Measurements from ENCODE around the gene WDR5. TPM values are rescaled to one million over a fixed set of nuclear protein-coding genes. Genes with fewer than 3 reads are reported as not detected.

Gene WDR5
- total and polyA plus RNA-seq, 2 of the 13 experiments (the other 11 are each of a cell fraction or from before 2014, with no cell fraction given) = 34.3 TPM

GRCh38 chr9:134166374-134166773 lies 30.5 kb downstream of the WDR5 start:
- H3K79me2 ChIP-seq (ENCODE audit: insufficient read depth, low read length) = no peaks in the 10 kb centered on the region
- ChIA-PET POLR2A (no interaction called here), CTCF (ENCODE audit: low intra/inter-chr PET ratio, low total read pairs) (no interaction called here)
- DNase-seq (ENCODE audit: low spot score) (no peak), FAIRE-seq (no peak), ATAC-seq (no peak)
- H3K27ac ChIP-seq (ENCODE audit: extremely low read length, insufficient read depth, low read length) = no peak overlapping the region
- H3K36me3 ChIP-seq (replicated peaks in 1 of 2; ENCODE audit: control insufficient read depth in 1 of 2, insufficient read depth in 2 of 2, low read length in 2 of 2) = no peaks in the 10 kb centered on the region
- H3K27me3 ChIP-seq (ENCODE audit: control insufficient read depth in 1 of 2, insufficient read depth in 2 of 2, low read length in 2 of 2) = no peaks in the 10 kb centered on the region
- no peaks in the 10 kb centered on the region for H4K20me1 ChIP-seq (ENCODE audit: insufficient read depth, low read length)
- H3K9ac ChIP-seq (ENCODE audit: insufficient read depth, low read depth, low read length) = no peak overlapping the region
- 100% methylated on average over 5 of the region's 13 CpGs for WGBS (ENCODE audit: low lambda C conversion rate)
- in situ Hi-C loops (cut with HindIII; ENCODE audit: extremely low pct_ligation_motif_present, low pct_unique_long_range_greater_than_20kb) = loop anchor here (5.0 to 10.0 kb wide), 2 partner anchors 158 to 276 kb away; partner anchors contain the start of gene RXRA
- H2AFZ ChIP-seq (ENCODE audit: low read length) = no peak overlapping the region
- H3K4me1 ChIP-seq (ENCODE audit: insufficient read depth, low read length) = no peaks in the 10 kb centered on the region; the same call in 1 of the 2 replicates
- no peak overlapping the region for H3K4me2 ChIP-seq (ENCODE audit: low read depth, low read length)
- BruUV-seq (replicated peaks) = no TSS peak
- TF ChIP-seq ZKSCAN8 (CRISPR knock-in tag; IDR thresholded peaks at IDR 0.05; ENCODE audit: borderline replicate concordance) (no peak), ATF2 (CRISPR knock-in tag; IDR thresholded peaks at IDR 0.05) (no peak), ZBTB25 (CRISPR knock-in tag; IDR thresholded peaks at IDR 0.05) (no peak), TOE1 (CRISPR knock-in tag; IDR thresholded peaks at IDR 0.05) (no peak), RBM39 (IDR thresholded peaks at IDR 0.05; ENCODE audit: low read depth, low read length, poor library complexity, severe bottlenecking) (no peak), CSRNP2 (CRISPR knock-in tag; conservative IDR thresholded peaks at IDR 0.05; ENCODE audit: low read depth) (no peak), AFF4 (CRISPR knock-in tag; IDR thresholded peaks at IDR 0.05) (no peak), ZNF678 (CRISPR knock-in tag; IDR thresholded peaks at IDR 0.05) (no peak), MIER3 (CRISPR knock-in tag; IDR thresholded peaks at IDR 0.05; ENCODE audit: borderline replicate concordance) (no peak), KMT2A (CRISPR knock-in tag; IDR thresholded peaks at IDR 0.05) (no peak), CREB1 (IDR thresholded peaks at IDR 0.05) (no peak), CREB1 (CRISPR knock-in tag; IDR thresholded peaks at IDR 0.05) (no peak), ZFAT (CRISPR knock-in tag; conservative IDR thresholded peaks at IDR 0.05) (no peak), ZBTB21 (CRISPR knock-in tag; IDR thresholded peaks at IDR 0.05) (no peak), ZNF138 (CRISPR knock-in tag; IDR thresholded peaks at IDR 0.05; ENCODE audit: low read depth) (no peak)
- intact Hi-C loops (cut with micrococcal nuclease; ENCODE audit: unreplicated experiment) = loop anchor here (5.0 kb wide), 1 partner anchor 1074 kb away; no protein-coding TSS in a partner anchor
- no peak overlapping the region for H3K4me3 ChIP-seq (replicated peaks in 1 of 3; ENCODE audit: insufficient read depth in 1 of 3, low read depth in 2 of 3, low read length in 3 of 3)
- no peaks in the 10 kb centered on the region for H3K9me3 ChIP-seq (ENCODE audit: low read length)
